NT2/D1 (cell line): ENCODE data around the gene BCL6B.

Source experiments
- SUZ12 ChIP-seq: IDR thresholded peaks from 2 replicates; pipeline ENCODE4 v1.6.1; 2011; ENCODE audit not compliant: insufficient read length, insufficient read depth; ENCODE audit errors: extremely low read depth
- YY1 ChIP-seq: IDR thresholded peaks from 2 replicates; pipeline ENCODE4 v1.6.1; 2011; ENCODE audit not compliant: insufficient read length, insufficient read depth

- TF ChIP-seq SUZ12 (no peak), YY1 (no peak)
Measured at GRCh38 chr17:7077911-7078546, 55.2 kb downstream of the BCL6B start.
